Activated CD4-positive, alpha-beta T cell treated with anti-CD3 and anti-CD28 coated beads, Interleukin-2, amount 10 ng/mL, durations not matched to agents 7 days and 5 days (primary cell): ENCODE data around the gene TRIM65. TPM values are rescaled to one million over a fixed set of nuclear protein-coding genes. Genes with fewer than 3 reads are reported as not detected.
A peak's percentile ranks its signal among the peaks of the same experiment; 100 is the strongest.

Experiments
- CTCF ChIA-PET: fragments of 350-600 bp; sonication (Branson Sonifier 250); formaldehyde crosslinking; loops from one replicate; lab custom pipeline; 2021; ENCODE audit warnings: antibody characterized with exemption; lab: Charles Lee
- POLR2A ChIA-PET: fragments of 350-600 bp; sonication (Branson Sonifier 250); formaldehyde crosslinking; loops from one replicate; lab custom pipeline; 2021; ENCODE audit warnings: antibody characterized with exemption; lab: Charles Lee
- DNase-seq: peaks from one replicate; pipeline ENCODE4 v3.0.0-alpha.2; 2020
- H3K27ac Mint-ChIP-seq: one replicate; pipeline ENCODE4 v1.8.0; 2021; ENCODE audit warnings: mild to moderate bottlenecking, moderate library complexity, mixed read lengths
- H3K27me3 Mint-ChIP-seq: one replicate; pipeline ENCODE4 v1.8.0; 2021; ENCODE audit warnings: mixed read lengths
- H3K36me3 Mint-ChIP-seq: one replicate; pipeline ENCODE4 v1.8.0; 2021; ENCODE audit warnings: low read depth, mixed read lengths
- H3K4me1 Mint-ChIP-seq: one replicate; pipeline ENCODE4 v1.8.0; 2021; ENCODE audit warnings: mixed read lengths
- H3K4me3 Mint-ChIP-seq: one replicate; pipeline ENCODE4 v1.8.0; 2021; ENCODE audit warnings: mild to moderate bottlenecking, moderate library complexity, mixed read lengths
- H3K9me3 Mint-ChIP-seq: one replicate; pipeline ENCODE4 v1.8.0; 2021; ENCODE audit warnings: mixed read lengths
- total RNA-seq, 2 experiments: library from RNA; stranded (reverse); gene quantifications; one replicate each; pipeline ENCODE4 v1.2.3, GENCODE V29; 2021

Gene TRIM65
- total RNA-seq, 2 experiments from 2014 or later = 26.5 to 28.7 TPM

DNA sequence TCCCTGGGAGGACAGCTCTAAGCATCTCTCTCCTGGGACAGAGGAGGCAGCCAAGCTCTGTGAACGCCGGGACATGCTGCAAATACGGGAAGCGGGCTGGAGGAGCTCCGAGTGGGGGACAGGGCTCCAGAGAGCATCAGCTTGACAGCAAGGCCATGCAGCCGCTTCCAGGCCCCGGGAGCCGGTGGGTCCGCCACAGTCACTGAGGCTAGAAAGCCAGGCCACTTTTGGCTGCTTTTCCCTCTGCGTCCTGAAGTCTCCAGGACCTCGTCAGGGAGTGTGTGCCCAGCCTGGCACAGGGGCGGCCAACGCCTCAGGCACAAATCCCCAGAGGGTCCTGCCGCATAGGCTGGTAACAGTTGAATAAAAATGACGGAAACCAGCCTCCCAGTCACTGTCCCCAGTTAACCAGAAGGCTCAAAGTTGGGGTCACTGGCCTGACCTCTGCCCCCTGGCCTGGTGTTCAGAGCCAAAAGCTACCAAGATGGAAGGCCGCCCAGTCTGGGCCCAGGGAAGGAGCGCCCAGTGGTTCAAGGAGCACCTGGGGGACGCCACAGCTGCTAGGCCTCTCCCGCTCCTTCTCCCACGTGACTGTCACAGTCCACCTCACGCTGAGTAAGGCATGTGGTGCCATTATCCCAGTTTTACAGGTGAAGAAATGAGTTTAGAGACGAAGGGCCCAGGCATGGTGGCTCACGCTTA, 3.2 kb upstream of the TRIM65 start:
- peaks cover 11% of the 10 kb centered on the region for H3K36me3 Mint-ChIP-seq
- H3K4me1 Mint-ChIP-seq = peaks cover 21% of the 10 kb centered on the region
- POLR2A ChIA-PET = no interaction called here
- no peaks in the 10 kb centered on the region for H3K27me3 Mint-ChIP-seq
- CTCF ChIA-PET = interaction anchor here (0.7 to 1.4 kb wide), 5 partner anchors 24 to 146 kb away, joined by 3 read pairs; no protein-coding TSS in a partner anchor
- no peak for DNase-seq
- no peak overlapping the region for H3K4me3 Mint-ChIP-seq
- no peaks in the 10 kb centered on the region for H3K9me3 Mint-ChIP-seq
- H3K27ac Mint-ChIP-seq = no peak overlapping the region

DNA sequence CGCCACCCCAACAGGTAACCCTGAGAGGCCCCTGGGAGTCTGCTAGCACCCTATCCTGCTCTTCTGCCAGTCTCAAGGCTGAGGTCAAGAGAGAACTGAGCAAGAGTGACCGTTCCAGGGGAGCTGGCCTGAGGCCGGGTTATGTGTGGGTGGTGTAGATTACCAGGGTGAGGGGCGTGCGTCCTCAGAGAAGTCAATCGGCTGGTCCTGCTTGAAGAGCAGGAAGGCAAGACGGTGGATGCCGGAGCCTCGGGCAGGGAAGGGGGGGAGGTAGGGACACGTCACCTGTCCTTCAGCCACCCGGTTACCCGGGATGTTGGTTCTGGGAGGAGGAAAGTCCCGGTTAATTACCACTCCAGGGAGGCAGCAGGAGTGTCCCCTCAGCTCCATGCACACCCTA, 2.6 kb upstream of the TRIM65 start:
- ChIA-PET CTCF (no interaction called here), POLR2A (no interaction called here)
- no peak for DNase-seq
- Mint-ChIP-seq H3K4me3 (no peak overlapping the region), H3K36me3 (peaks cover 11% of the 10 kb centered on the region), H3K27ac (no peak overlapping the region), H3K4me1 (peaks cover 23% of the 10 kb centered on the region), H3K9me3 (no peaks in the 10 kb centered on the region), H3K27me3 (no peaks in the 10 kb centered on the region)

DNA sequence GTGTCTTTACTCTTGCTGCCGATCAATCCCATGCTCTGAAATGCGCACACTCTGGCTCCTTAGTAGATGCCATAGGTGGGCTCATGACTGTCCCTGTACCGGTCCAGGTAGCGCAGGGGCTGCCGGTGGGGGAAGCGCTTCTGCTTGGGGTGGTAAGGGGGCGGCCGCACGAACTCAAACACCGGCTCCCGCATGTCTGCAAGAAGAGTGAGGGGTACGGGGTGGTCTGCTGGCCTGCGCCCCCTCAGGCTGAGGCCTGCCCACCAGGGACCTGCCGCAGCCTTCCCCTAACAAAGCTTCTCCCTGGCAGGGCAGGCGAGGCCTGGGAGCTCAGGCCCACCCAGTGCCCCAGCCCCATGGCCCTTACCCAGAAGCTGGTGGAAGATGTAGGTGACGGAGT, 2.0 kb upstream of the TRIM65 start:
- no peak overlapping the region for H3K4me3 Mint-ChIP-seq
- no peaks in the 10 kb centered on the region for H3K9me3 Mint-ChIP-seq
- no peaks in the 10 kb centered on the region for H3K27me3 Mint-ChIP-seq
- no peak overlapping the region for H3K27ac Mint-ChIP-seq
- peaks cover 11% of the 10 kb centered on the region for H3K36me3 Mint-ChIP-seq
- no peak for DNase-seq
- ChIA-PET CTCF (interaction anchor here (0.6 to 4.1 kb wide), 6 partner anchors 20 to 116 kb away, joined by 3 to 17 read pairs (median 4); partner anchors contain the start of genes TRIM47 and WBP2), POLR2A (interaction anchor here (0.6 kb wide), 1 partner anchor 105 kb away, joined by 3 read pairs; no protein-coding TSS in a partner anchor)
- peaks cover 26% of the 10 kb centered on the region for H3K4me1 Mint-ChIP-seq

DNA sequence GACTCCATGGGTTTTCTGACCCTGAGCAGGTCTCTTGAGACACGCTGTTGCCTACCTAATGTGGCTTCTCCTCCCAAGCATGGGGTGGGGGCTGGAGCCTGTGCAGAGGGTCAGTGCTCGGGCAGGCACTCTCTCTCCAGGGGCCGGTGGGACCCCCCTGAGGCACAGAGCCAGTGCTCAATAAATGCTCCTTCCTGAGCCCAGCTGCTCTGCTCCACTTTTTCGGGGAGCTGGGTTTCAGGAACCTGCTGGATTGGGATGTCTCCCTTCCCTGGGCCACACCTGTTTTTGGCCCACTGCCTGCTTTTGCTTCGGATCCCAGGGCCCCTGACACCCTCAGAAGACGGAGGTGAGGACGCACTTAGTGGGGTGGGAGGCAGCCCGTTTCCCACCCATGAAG, 1.3 kb upstream of the TRIM65 start:
- Mint-ChIP-seq H3K36me3 (peaks cover 11% of the 10 kb centered on the region), H3K27ac (peak overlapping the region; percentile 31), H3K27me3 (no peaks in the 10 kb centered on the region), H3K4me1 (peaks cover 25% of the 10 kb centered on the region), H3K9me3 (no peaks in the 10 kb centered on the region), H3K4me3 (peak overlapping the region; percentile 59)
- CTCF ChIA-PET = interaction anchor here (0.7 to 4.1 kb wide), 4 partner anchors 20 to 43 kb away, joined by 3 to 17 read pairs (median 6); partner anchors contain the start of genes TRIM47 and WBP2
- POLR2A ChIA-PET = interaction anchor here (0.6 kb wide), 1 partner anchor 104 kb away, joined by 3 read pairs; no protein-coding TSS in a partner anchor
- no peak for DNase-seq

DNA sequence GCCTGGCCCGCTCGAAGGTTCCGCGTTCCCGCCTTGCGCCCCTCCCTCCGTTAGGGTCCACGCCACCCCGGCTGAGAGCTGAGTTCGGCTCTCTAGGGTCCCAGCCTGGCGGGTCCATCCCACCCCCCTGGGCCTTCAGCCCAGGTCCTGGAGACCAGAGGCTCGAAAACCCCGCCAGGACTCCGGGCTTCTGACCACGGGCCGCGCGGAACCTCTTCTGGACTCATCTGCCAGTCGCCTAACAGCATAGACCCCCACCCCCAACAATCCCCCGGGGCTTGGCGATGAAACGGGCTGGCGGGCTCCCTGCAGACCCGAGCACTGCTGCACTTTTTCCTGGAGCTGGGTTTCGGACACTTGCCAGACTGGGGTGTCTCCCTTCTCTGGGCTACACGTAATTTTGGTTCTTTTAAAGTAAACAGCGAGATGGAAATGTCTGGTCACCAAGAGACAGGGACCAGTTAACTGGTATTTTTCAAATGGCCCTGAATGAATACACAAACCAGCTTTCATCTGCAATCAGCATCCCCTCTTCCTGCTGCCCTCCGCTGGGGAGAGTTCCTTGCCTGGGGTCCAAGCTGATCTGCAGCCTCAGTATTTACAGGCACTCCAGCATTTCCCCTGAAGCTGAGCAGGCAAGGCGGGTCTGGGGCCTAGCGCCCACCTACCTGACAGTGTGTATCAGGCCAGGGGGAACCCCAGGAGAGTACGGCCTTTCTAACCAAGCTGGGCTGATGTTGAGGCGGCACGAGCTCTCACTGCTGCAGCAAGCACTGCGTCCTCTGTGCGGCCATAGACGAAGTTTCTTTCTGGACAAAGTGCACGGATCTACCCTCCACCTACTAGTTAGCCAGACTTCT, 639 bp upstream of the TRIM65 start:
- no peaks in the 10 kb centered on the region for H3K27me3 Mint-ChIP-seq
- H3K4me1 Mint-ChIP-seq = peaks cover 25% of the 10 kb centered on the region
- H3K4me3 Mint-ChIP-seq = peak overlapping the region; percentile 59
- peaks cover 11% of the 10 kb centered on the region for H3K36me3 Mint-ChIP-seq
- no peaks in the 10 kb centered on the region for H3K9me3 Mint-ChIP-seq
- no peak for DNase-seq
- peak overlapping the region; percentile 78 for H3K27ac Mint-ChIP-seq
- POLR2A ChIA-PET = interaction anchor here (0.8 to 1.1 kb wide), 2 partner anchors 53 to 64 kb away, joined by 3 read pairs; partner anchors contain the start of gene UNC13D
- CTCF ChIA-PET = interaction anchor here (0.7 to 4.1 kb wide), 9 partner anchors 10 to 131 kb away, joined by 3 to 17 read pairs (median 3); partner anchors contain the start of genes TRIM47 and WBP2

DNA sequence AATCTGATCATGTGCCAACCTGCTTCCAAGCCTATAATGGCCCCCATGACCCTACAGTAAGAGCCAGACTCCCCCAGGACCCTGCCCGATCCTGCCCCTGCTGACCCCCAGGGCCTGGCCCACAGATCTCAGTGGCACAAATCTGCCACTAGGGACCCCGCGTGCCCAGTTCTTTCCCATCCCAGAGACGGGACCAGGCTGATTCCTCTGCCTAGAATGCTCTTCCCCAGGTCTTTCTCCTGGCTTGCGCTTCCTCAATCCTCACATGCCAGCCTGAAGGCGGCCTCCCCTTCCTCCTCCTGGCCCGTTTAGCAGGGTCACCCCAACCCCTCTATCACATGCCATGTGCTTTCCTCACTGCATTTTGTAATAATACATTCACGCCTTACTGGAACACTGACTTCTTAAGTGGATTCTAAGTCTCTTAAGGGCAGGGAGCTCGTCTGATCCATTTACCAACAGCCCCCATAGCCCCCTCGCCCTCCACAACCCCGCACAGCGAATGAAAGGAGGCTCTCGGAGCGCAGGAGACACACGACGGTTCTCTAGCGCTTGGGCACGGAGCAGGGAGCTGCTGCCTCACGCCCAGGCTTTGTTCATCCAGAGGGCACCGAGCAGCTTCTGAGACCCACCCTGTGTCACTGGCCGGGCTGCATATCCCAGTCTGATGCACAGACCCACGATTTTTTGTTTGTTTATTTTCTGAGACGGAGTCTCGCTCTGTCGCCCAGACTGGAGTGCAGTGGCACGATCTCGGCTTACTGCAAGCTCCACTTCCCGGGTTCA, 1.2 kb downstream of the TRIM65 start:
- H3K27ac Mint-ChIP-seq = peak overlapping the region; percentile 88
- H3K4me1 Mint-ChIP-seq = peaks cover 25% of the 10 kb centered on the region
- H3K4me3 Mint-ChIP-seq = peak overlapping the region; percentile 74
- POLR2A ChIA-PET = interaction anchor here (0.7 kb wide), 1 partner anchor 66 kb away, joined by 3 read pairs; no protein-coding TSS in a partner anchor
- H3K27me3 Mint-ChIP-seq = no peaks in the 10 kb centered on the region
- H3K9me3 Mint-ChIP-seq = no peaks in the 10 kb centered on the region
- peaks cover 9% of the 10 kb centered on the region for H3K36me3 Mint-ChIP-seq
- CTCF ChIA-PET = interaction anchor here (0.8 to 4.1 kb wide), 18 partner anchors 9 to 502 kb away, joined by 3 to 17 read pairs (median 4); partner anchors contain the start of genes TRIM47 and WBP2
- DNase-seq = no peak

DNA sequence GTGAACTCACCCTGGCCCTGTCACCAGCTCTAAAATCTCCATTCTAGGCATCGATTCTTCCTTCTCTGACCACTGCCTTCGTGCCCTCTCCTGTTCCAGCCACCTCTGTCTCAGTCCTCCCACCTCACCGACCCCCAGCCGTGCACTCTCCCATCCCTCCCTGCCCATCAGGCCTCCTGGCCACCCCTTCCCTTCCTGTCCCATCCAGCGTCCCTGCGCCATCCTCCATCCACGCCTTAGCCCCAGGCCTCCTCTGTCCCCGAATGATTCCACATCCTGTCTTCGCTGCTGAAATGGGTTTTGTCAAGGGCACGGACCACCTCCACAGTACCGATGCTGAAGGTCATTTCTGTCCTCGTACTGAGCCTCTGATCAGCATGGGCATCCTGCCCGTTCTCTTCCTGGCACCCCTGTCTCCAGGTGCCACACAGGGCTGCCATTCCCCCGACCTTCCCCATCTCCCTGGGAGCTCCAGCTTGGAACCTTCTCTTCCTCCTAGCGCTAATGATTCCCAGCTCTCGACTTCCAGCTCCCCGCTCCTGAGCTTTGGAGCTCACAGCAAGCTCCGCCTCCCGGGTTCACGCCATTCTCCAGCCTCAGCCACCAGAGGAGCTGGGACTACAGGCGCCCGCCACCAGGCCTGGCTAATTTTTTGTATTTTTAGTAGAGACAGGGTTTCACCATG, 2.6 kb downstream of the TRIM65 start:
- H3K4me1 Mint-ChIP-seq = peaks cover 25% of the 10 kb centered on the region
- peak overlapping the region; percentile 66 for H3K27ac Mint-ChIP-seq
- no peaks in the 10 kb centered on the region for H3K27me3 Mint-ChIP-seq
- peaks cover 9% of the 10 kb centered on the region for H3K36me3 Mint-ChIP-seq
- peak overlapping the region; percentile 20 for H3K4me3 Mint-ChIP-seq
- ChIA-PET POLR2A (no interaction called here), CTCF (interaction anchor here (1.2 to 1.9 kb wide), 3 partner anchors 11 to 17 kb away, joined by 5 to 7 read pairs (median 5); no protein-coding TSS in a partner anchor)
- H3K9me3 Mint-ChIP-seq = no peaks in the 10 kb centered on the region
- DNase-seq = no peak

DNA sequence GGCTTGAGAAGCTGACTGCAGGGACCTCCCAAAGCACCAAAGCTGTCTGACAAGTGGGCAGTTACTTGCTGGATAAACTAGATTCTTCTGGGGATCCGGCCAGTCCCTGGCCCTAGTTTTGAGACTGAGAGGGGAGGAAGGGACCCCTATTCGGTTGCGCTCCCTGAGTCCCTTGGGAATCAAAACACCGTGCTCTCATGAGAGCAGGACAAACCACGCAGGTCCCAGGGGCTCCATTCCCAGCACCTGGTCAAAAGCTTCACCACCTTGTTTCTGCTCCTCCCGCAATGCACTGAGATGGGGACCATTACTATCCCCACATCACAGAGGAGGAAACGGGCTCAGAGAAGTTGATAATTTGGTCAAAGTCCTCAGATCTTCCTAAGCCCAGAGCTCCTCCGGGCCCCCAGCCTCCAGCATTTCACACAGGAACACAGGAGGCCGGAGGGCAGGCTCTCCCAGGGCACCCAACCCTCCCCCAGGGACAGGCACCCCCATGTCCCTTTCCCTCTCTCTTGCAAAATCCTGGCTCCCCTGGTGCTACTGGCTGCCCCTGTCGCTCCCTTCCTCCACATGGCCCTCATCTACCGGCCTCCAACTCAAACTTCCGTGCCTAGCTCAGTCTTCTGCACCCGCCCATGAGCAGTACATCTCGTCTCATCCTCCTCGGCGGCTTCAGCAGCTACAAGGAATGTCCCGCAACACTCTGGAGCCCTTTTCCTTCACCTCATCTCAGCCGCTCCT, 3.3 kb downstream of the TRIM65 start:
- no peak for DNase-seq
- Mint-ChIP-seq H3K4me1 (peaks cover 25% of the 10 kb centered on the region), H3K4me3 (no peak overlapping the region), H3K27ac (peak overlapping the region; percentile 22), H3K36me3 (peaks cover 7% of the 10 kb centered on the region), H3K9me3 (no peaks in the 10 kb centered on the region), H3K27me3 (no peaks in the 10 kb centered on the region)
- ChIA-PET CTCF (interaction anchor here (0.8 to 1.7 kb wide), 3 partner anchors 14 to 405 kb away, joined by 3 to 5 read pairs (median 5); no protein-coding TSS in a partner anchor), POLR2A (no interaction called here)

DNA sequence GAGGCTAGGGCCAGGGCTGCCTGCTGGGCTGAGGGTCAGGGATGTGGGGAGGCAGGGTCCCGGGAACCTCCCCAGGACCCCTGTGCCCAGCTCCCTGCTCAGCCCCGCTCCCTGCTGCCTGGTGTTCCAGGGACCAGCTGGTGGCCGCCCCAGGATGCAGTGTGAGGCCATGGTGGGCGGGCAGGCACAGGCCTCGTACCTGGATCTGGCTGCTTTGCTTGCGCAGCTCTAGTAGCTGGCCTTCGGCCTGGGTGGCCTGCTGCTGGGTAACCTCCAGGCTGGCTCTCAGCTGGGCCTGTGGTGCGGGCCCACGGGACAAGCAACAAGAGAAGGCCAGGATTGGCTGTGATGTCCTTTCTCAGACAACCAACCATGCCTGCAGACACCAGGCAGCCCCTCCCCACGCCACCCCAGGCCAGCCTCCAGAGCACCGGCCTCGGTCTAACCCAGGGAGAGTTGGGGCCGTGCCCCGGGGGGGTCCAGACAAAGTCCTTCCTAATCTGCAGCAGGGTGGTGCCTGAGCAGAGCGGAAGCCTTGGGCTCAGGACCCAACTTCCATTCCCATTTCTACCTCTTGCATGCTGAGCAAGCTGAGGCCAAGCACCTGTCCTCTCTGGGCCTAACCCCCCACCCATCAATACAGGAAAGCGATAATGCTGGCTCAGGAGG, 4.1 kb downstream of the TRIM65 start:
- Mint-ChIP-seq H3K27ac (no peak overlapping the region), H3K9me3 (no peaks in the 10 kb centered on the region), H3K4me3 (no peak overlapping the region), H3K4me1 (peaks cover 25% of the 10 kb centered on the region), H3K27me3 (no peaks in the 10 kb centered on the region), H3K36me3 (peaks cover 8% of the 10 kb centered on the region)
- no peak for DNase-seq
- ChIA-PET POLR2A (no interaction called here), CTCF (interaction anchor here (0.8 to 2.3 kb wide), 3 partner anchors 15 to 406 kb away, joined by 3 to 9 read pairs (median 3); partner anchors contain the start of gene TRIM47)

DNA sequence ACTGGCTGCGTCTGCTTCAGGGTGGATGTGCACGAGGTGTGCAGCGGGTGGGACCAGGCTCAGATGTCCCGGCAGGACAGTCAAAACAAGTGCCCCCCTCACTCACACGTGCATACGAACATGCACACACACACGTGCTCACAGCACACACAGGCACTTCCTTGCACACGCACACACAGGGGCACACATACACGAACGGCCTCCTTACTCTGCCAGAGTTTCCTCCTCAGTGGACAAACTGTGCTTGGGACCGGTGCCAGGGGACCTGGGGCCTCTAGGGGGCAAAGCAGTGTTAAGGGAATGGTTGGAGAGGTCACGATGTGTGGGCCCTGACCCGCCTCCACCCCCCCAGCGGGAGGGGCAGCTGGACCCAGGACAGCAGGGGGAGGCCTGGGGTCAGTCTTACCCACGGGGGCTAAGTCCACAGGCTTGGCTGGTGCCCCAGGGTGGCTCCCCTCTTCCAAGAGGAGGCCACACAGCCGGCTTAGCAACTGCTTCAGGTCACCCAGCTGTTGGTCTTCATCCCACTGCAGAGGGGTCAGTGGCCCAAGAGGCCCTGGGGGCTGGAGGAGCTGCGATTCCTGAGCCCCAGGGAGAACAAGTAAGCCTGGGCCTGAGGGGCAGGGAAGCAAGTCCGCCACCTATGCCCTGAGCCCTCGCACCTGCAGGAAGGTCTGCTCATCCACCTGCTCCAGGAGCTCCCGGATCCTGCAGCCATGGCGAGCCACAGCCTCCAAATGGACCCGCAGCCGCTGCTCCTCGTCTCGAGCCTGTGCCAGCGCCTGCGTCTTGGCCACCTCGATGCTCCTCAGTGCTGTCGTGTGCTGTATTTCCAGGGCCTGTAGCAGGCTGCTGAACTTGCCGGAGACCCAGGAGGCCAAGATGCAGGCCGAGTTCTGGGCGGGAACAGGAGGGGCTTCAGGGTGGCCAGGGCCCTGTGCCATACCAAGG, 4.9 kb downstream of the TRIM65 start:
- no peaks in the 10 kb centered on the region for H3K9me3 Mint-ChIP-seq
- DNase-seq = no peak
- no peaks in the 10 kb centered on the region for H3K27me3 Mint-ChIP-seq
- POLR2A ChIA-PET = no interaction called here
- CTCF ChIA-PET = interaction anchor here (1.0 to 2.3 kb wide), 2 partner anchors 14 to 16 kb away, joined by 3 to 9 read pairs; partner anchors contain the start of gene TRIM47
- H3K27ac Mint-ChIP-seq = no peak overlapping the region
- H3K36me3 Mint-ChIP-seq = peaks cover 6% of the 10 kb centered on the region
- peaks cover 20% of the 10 kb centered on the region for H3K4me1 Mint-ChIP-seq
- no peak overlapping the region for H3K4me3 Mint-ChIP-seq
